Liver (tissue), 9 donors: ENCODE results near the gene FYCO1. TPM values are rescaled to one million over a fixed set of nuclear protein-coding genes. Genes with fewer than 3 reads are reported as not detected.
A peak's percentile ranks its signal among the peaks of the same experiment; 100 is the strongest.

ENCODE experiments used
- DNase-seq: peaks from one replicate; pipeline ENCODE4 v3.0.0-alpha.2; 2017; ENCODE audit warnings: low spot score
- H3K27ac ChIP-seq, 2 donors: one replicate each; pipeline ENCODE4 v1.7.0; 2013; ENCODE audit warnings: inconsistent platforms in 2 of 2, low read length in 2 of 2, control low read depth in 1 of 2, low read depth in 1 of 2, mild to moderate bottlenecking in 1 of 2
- H3K27me3 ChIP-seq, 4 donors: one replicate each; pipeline versions ENCODE4 v1.6.1 to v1.7.0; 2013; ENCODE audit warnings: low read length in 3 of 4, inconsistent platforms in 1 of 4, mild to moderate bottlenecking in 1 of 4, moderate library complexity in 1 of 4; ENCODE audit not compliant: control insufficient read depth in 4 of 4, insufficient read depth in 4 of 4
- H3K36me3 ChIP-seq, 4 donors: one replicate each; pipeline versions ENCODE4 v1.6.1 to v1.7.0; 2013; ENCODE audit warnings: low read length in 3 of 4, mild to moderate bottlenecking in 3 of 4, low read depth in 1 of 4, moderate library complexity in 1 of 4; ENCODE audit not compliant: control insufficient read depth in 4 of 4, insufficient read depth in 3 of 4
- H3K4me1 ChIP-seq, 4 donors: one replicate each; pipeline versions ENCODE4 v1.6.1 to v1.7.0; 2013; ENCODE audit warnings: low read length in 3 of 4, mild to moderate bottlenecking in 3 of 4, moderate library complexity in 1 of 4; ENCODE audit not compliant: control insufficient read depth in 4 of 4, insufficient read depth in 4 of 4
- H3K4me3 ChIP-seq, 3 donors: one replicate each; pipeline versions ENCODE4 v1.6.1 to v1.7.0; 2013; ENCODE audit warnings: low read length in 3 of 3, control low read depth in 1 of 3, low read depth in 1 of 3, mild to moderate bottlenecking in 1 of 3
- H3K9ac ChIP-seq, 2 donors: one replicate each; pipeline ENCODE4 v1.7.0; 2013; ENCODE audit warnings: low read length in 2 of 2, mild to moderate bottlenecking in 2 of 2, moderate library complexity in 2 of 2, control low read depth in 1 of 2, low read depth in 1 of 2
- H3K9me3 ChIP-seq, 4 donors: one replicate each; pipeline versions ENCODE4 v1.6.1 to v1.7.0; 2013; ENCODE audit warnings: low read length in 3 of 4; ENCODE audit not compliant: control insufficient read depth in 4 of 4
- FOXA1 ChIP-seq: IDR thresholded peaks from 2 replicates; pipeline ENCODE4 v1.6.1; 2016; ENCODE audit warnings: antibody characterized with exemption
- FOXA2 ChIP-seq: IDR thresholded peaks from 2 replicates; pipeline ENCODE4 v1.6.1; 2016; ENCODE audit warnings: antibody characterized with exemption
- HNF4A ChIP-seq, 2 donors: conservative IDR thresholded peaks; 2 replicates each; pipeline ENCODE4 v1.6.1; 2016; ENCODE audit warnings: antibody characterized with exemption in 2 of 2, mild to moderate bottlenecking in 2 of 2
- HNF4G ChIP-seq: IDR thresholded peaks from 2 replicates; pipeline ENCODE4 v1.6.1; 2016; ENCODE audit warnings: antibody characterized with exemption
- JUND ChIP-seq, 2 donors: IDR thresholded peaks; 2 replicates each; pipeline ENCODE4 v1.6.1; 2016; ENCODE audit warnings: antibody characterized with exemption in 2 of 2
- RAD21 ChIP-seq, 2 donors: IDR thresholded peaks; 2 replicates each; pipeline ENCODE4 v1.6.1; 2016; ENCODE audit warnings: antibody characterized with exemption in 2 of 2, mild to moderate bottlenecking in 2 of 2
- RXRA ChIP-seq, 2 donors: IDR thresholded peaks; 2 replicates each; pipeline ENCODE4 v1.6.1; 2017 to 2018; ENCODE audit warnings: antibody characterized with exemption in 2 of 2, mild to moderate bottlenecking in 1 of 2
- TAF1 ChIP-seq: conservative IDR thresholded peaks from 2 replicates; pipeline ENCODE4 v1.6.1; 2016; ENCODE audit warnings: antibody characterized with exemption, mild to moderate bottlenecking
- WGBS: extraction: QIAGEN DNeasy Blood & Tissue Kit; methylation state at CpG from one replicate; pipeline ENCODE4 v1.1.7; 2013; 5-methylcytosine and 5-hydroxymethylcytosine counted together
- polyA plus RNA-seq, 2 donors: library from polyadenylated mRNA; stranded (reverse) in 1 of 2; unstranded in 1 of 2; fragments of 200-250 nt in 1 of 2; fragments of >200 nt in 1 of 2; fragmentation: Nextera tagmentation in 1 of 2; extraction: Ambion mirVana in 1 of 2; gene quantifications; one replicate each; pipeline versions ENCODE4 v1.2.1 to v1.2.3, GENCODE V29; 2013 to 2015
- total RNA-seq, 2 donors: library from RNA; depleted of rRNA; stranded (reverse); fragments of >200 nt; gene quantifications; one replicate each; pipeline ENCODE4 v1.2.3, GENCODE V29; 2014
- TF ChIP-seq, protein P1 (sequence below): IDR thresholded peaks from 2 replicates; pipeline ENCODE4 v1.6.1; 2016; ENCODE audit warnings: antibody characterized with exemption, mild to moderate bottlenecking
- TF ChIP-seq, protein P2 (sequence below): IDR thresholded peaks from 2 replicates; pipeline ENCODE4 v1.6.1; 2016; ENCODE audit warnings: antibody characterized with exemption
- TF ChIP-seq, protein P3 (sequence below): fragments of 150-350 bp; IDR thresholded peaks from 2 replicates; pipeline ENCODE4 v1.5.1; 2017; ENCODE audit warnings: improper control_type of control experiment, low read depth, low read length; ENCODE audit not compliant: missing input control
- TF ChIP-seq, protein P4 (sequence below): IDR thresholded peaks from 2 replicates; pipeline ENCODE4 v1.6.1; 2016; ENCODE audit warnings: antibody characterized with exemption
- TF ChIP-seq, protein P5 (sequence below): IDR thresholded peaks from 2 replicates; pipeline ENCODE4 v1.6.1; 2016; ENCODE audit warnings: antibody characterized with exemption
- donor health status: healthy.
- donor health status: healthy.
- donor health status: healthy.
- donor health status: healthy.
- donor health status: healthy.

Gene FYCO1
- total and polyA plus RNA-seq, 4 donors = 3.0 to 17.1 (median 10.2) TPM

DNA sequence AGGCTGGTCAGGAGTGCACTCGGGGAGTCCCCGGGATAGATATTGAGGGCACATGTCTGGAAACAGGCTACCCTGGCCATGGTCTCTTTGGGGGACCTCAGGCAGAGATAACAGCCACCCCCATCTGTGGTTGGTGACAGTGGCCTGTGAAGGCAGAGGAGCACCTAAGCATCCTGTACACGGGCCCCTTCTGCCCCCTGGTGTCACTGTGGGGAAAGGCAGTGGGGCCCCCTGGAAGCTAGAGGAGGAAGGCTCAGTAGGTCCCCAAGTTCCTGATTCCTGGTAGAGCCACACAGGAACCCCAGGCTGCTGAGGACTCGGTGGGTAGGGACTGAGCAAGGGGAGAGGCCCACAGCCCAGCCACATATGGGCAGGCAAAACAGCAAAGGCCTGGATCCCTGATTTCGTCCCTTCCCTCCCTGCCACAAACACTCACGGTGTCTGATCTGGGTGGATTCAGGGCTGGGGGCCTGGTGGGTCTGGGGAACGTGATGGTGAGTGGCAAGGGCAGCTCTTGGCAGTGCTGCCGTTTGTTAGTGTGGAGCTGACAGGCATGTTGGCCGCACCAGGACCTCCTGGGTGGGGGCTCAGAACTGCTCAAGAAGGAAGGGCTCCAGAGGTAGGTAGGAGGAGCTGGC, 66.5 kb downstream of the FYCO1 start:
- Histone ChIP-seq H3K36me3 (peaks cover 17 to 60% (median 37%) of the 10 kb centered on the region in 4 donors), H3K9me3 (no peaks in the 10 kb centered on the region), H3K9ac (no peak overlapping the region), H3K27me3 (no peaks in the 10 kb centered on the region), H3K27ac (no peak overlapping the region), H3K4me1 (no peaks in the 10 kb centered on the region), H3K4me3 (no peak overlapping the region)
- 72% methylated on average over 9 of the region's 9 CpGs for WGBS
- TF ChIP-seq, protein P1, sequence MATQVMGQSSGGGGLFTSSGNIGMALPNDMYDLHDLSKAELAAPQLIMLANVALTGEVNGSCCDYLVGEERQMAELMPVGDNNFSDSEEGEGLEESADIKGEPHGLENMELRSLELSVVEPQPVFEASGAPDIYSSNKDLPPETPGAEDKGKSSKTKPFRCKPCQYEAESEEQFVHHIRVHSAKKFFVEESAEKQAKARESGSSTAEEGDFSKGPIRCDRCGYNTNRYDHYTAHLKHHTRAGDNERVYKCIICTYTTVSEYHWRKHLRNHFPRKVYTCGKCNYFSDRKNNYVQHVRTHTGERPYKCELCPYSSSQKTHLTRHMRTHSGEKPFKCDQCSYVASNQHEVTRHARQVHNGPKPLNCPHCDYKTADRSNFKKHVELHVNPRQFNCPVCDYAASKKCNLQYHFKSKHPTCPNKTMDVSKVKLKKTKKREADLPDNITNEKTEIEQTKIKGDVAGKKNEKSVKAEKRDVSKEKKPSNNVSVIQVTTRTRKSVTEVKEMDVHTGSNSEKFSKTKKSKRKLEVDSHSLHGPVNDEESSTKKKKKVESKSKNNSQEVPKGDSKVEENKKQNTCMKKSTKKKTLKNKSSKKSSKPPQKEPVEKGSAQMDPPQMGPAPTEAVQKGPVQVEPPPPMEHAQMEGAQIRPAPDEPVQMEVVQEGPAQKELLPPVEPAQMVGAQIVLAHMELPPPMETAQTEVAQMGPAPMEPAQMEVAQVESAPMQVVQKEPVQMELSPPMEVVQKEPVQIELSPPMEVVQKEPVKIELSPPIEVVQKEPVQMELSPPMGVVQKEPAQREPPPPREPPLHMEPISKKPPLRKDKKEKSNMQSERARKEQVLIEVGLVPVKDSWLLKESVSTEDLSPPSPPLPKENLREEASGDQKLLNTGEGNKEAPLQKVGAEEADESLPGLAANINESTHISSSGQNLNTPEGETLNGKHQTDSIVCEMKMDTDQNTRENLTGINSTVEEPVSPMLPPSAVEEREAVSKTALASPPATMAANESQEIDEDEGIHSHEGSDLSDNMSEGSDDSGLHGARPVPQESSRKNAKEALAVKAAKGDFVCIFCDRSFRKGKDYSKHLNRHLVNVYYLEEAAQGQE = no peak
- TF ChIP-seq, protein P2, sequence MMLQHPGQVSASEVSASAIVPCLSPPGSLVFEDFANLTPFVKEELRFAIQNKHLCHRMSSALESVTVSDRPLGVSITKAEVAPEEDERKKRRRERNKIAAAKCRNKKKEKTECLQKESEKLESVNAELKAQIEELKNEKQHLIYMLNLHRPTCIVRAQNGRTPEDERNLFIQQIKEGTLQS = no peak
- TF ChIP-seq, protein P3, sequence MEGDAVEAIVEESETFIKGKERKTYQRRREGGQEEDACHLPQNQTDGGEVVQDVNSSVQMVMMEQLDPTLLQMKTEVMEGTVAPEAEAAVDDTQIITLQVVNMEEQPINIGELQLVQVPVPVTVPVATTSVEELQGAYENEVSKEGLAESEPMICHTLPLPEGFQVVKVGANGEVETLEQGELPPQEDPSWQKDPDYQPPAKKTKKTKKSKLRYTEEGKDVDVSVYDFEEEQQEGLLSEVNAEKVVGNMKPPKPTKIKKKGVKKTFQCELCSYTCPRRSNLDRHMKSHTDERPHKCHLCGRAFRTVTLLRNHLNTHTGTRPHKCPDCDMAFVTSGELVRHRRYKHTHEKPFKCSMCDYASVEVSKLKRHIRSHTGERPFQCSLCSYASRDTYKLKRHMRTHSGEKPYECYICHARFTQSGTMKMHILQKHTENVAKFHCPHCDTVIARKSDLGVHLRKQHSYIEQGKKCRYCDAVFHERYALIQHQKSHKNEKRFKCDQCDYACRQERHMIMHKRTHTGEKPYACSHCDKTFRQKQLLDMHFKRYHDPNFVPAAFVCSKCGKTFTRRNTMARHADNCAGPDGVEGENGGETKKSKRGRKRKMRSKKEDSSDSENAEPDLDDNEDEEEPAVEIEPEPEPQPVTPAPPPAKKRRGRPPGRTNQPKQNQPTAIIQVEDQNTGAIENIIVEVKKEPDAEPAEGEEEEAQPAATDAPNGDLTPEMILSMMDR = peak; percentile 69
- peak; percentile 82 to 86 for TF ChIP-seq RAD21 (IDR thresholded peaks at IDR 0.05)
- peak; percentile 68 for DNase-seq

DNA sequence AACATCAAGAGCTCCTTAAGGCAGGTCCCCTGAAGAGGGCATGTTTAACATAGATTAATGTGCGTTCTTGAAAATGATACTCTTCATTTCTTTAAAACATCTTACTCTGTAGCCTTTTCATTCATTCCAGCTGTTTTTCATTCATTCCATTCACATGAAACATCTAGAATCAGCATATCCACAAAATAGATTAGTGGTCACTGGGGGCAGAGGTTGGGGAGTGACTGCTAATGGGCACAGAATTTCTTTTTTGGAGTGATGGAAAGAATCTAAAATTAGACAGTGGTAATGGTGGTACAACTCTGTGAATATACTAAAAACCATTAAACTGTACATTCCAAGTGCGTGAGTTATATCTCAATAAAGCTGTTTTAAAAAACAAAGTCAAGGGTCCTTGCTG, 67.7 kb downstream of the FYCO1 start:
- no peaks in the 10 kb centered on the region for H3K4me1 ChIP-seq
- TF ChIP-seq FOXA1 = no peak
- no peak for TF ChIP-seq HNF4G
- TF ChIP-seq, protein P4, sequence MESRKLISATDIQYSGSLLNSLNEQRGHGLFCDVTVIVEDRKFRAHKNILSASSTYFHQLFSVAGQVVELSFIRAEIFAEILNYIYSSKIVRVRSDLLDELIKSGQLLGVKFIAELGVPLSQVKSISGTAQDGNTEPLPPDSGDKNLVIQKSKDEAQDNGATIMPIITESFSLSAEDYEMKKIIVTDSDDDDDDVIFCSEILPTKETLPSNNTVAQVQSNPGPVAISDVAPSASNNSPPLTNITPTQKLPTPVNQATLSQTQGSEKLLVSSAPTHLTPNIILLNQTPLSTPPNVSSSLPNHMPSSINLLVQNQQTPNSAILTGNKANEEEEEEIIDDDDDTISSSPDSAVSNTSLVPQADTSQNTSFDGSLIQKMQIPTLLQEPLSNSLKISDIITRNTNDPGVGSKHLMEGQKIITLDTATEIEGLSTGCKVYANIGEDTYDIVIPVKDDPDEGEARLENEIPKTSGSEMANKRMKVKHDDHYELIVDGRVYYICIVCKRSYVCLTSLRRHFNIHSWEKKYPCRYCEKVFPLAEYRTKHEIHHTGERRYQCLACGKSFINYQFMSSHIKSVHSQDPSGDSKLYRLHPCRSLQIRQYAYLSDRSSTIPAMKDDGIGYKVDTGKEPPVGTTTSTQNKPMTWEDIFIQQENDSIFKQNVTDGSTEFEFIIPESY = no peak
- TF ChIP-seq, protein P1 = no peak
- TF ChIP-seq, protein P5, sequence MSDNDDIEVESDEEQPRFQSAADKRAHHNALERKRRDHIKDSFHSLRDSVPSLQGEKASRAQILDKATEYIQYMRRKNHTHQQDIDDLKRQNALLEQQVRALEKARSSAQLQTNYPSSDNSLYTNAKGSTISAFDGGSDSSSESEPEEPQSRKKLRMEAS = no peak
- TF ChIP-seq RAD21 (IDR thresholded peaks at IDR 0.05) = no peak
- TF ChIP-seq FOXA2 = no peak
- no peak for TF ChIP-seq JUND (IDR thresholded peaks at IDR 0.05)
- TF ChIP-seq, protein P2 = no peak
- TF ChIP-seq RXRA (IDR thresholded peaks at IDR 0.05) = no peak
- TF ChIP-seq TAF1 = no peak
- TF ChIP-seq HNF4A (conservative IDR thresholded peaks at IDR 0.05) = no peak
- DNase-seq = no peak
- H3K9ac ChIP-seq = no peak overlapping the region
- 95% methylated on average over 2 of the region's 2 CpGs for WGBS
- H3K4me3 ChIP-seq = no peak overlapping the region
- no peak overlapping the region for H3K27ac ChIP-seq
- H3K27me3 ChIP-seq = no peaks in the 10 kb centered on the region
- H3K9me3 ChIP-seq = no peaks in the 10 kb centered on the region
- peaks cover 17 to 67% (median 40%) of the 10 kb centered on the region in 4 donors for H3K36me3 ChIP-seq
